CD4-positive, alpha-beta T cell treated with Interleukin-2 at 100 ng/mL for 4 hours (primary cell): ENCODE data around the gene REEP1.
"Not testable (repeated sequence)": the region's sequence is repeated elsewhere in the genome, so short reads cannot be mapped to it uniquely, and the experiment has no call there.

Source experiments
- DNase-seq: peaks from one replicate; pipeline ENCODE4 v3.0.0-alpha.2; 2020; ENCODE audit warnings: low spot score

REEP1 gene

DNA sequence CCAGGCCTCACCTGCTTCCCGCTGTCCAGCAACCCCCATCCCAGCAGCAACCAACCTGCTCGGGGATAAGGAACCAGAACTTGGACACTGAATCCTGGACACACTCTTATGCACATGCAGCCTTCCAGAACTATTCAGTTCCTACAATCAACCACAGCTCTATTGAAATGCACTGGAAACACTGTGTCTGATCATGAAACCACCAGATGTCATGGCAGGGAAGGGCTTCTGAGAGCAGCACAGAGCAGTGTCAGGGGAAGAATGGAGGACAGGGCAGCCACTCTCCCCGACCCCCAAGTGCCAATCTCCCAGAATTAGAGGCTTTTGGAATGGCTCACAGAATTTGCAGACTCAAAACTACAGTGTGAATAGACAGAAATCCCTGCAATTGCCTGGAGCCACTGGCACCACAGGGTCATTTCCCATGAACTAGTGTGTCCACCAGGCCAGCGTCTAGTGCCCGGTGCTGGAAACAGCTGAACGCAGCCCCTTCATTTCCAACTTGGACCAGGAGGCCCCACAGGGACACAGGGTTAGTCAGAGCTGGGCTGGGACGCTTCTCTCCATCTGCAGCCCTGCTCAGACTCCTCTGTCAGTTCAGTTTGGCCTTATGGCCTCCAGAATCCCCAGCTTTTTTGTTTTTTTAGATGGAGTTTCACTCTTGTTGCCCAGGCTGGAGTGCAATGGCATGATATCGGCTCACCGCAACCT is 112.6 kb downstream of the REEP1 start:
- no peak for DNase-seq

DNA sequence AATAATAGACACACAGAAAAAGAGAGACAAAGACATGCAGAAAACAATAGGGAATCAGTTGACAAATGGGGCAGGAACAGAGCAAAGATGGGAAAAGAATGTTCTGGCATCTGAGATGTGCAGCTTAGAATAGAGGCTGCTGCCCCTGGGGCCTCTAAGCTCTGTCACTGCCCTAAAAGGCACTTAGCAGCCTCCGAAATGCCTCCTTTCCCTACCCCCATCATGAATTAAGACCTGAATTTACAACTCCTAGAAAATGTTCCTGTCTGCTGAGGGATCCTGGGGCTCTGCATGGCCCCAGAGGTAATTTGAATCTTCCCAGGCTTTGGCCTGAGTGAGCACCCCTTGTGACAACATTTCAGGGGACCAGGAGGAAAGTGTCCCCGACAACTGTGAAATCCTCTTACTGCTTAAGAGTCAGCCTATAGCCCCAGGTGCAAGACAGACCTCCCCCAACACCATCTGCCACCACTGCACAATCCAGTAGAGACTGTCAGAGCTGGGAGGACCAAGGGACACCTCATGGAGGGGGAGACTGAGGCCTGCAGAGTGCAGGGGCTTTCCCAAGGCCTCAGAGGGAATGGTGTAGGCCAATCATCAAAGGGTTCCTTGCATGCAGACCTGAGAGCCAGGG is 113.4 kb downstream of the REEP1 start:
- DNase-seq, result no peak

DNA sequence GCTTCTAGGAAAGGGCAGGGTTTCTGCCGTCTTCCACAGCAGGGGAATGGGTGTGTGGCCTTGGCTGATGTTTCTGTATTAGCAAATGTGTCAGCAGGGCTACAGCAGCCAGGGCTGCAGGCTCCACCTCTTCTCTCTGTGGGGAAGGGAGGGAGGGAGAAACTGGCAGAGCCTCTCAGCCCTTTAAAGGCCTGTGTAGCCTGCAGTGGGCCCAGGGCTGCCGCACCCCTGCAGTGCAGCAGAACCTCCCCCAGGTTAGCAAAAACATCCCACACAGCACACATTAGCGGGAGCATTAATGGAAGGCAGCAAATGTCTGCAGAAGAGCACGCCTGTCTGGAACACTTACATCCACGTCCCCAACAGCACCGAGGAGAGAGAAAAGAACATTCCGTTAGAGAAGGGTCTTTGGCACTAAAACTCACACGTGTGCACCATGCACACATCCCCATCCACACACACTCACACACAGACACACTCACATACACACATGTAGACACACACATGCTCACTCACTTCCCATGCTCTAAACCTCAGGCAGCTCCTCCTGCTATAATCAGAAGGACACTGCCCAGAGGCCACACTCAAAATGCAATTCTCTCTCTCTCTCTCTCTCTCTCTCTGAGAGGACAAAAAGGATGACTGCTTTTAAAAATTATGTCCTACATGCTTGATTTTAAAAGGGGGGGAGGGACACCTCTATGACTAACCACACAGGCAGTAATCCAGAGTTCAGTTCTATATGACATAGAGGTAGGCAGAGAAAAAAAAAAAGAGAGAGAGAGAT is 114.1 kb downstream of the REEP1 start:
- DNase-seq, result no peak

DNA sequence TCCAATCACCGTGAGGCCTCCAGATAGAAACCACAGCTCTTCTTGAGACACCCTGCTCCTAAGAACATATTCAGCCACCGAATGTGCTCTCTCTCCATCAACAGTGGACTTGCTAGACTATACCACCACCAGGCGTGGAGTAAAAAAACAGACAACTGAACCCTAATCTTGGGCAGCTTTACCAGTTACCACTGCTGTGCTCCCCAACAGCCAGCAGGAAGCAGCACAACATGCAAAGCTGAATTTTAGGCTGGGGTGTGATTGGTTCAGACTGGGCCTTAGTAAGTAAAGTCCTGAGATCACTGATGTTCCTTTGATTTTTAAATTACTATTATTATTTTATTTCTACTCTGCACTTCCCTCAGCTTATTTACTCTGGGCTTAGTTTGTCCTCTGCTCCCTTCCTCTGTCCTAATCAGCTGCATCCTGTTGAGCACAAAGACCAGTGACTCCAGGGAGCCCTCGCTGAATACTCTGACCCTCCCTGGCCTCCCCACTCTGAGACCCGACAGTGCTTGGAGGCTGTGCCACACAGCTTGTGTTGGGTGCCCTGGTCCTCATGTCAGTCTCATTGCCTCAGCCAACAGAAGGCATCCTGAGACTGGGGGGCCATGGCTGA is 116.3 kb downstream of the REEP1 start:
- peak; percentile 56 for DNase-seq

DNA sequence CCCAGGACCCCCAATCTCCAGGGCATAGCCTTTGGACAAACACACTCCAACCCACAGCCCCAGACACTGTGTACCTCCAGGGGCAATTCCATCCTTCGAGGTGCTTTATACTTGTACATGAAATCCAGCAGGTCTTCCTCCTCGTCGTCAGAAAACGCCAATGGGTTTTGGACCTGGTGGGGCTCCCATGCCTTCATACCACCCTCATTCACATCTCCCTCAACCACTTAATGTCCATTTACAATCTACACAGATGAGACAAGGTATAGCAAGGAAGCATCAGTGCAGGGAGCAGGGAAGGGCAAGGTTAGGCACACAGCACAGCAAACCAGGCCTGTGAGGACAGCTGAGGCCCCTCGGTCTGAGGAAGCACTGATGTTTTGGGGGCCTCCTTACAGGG is 117.5 kb downstream of the REEP1 start:
- DNase-seq, result no peak

DNA sequence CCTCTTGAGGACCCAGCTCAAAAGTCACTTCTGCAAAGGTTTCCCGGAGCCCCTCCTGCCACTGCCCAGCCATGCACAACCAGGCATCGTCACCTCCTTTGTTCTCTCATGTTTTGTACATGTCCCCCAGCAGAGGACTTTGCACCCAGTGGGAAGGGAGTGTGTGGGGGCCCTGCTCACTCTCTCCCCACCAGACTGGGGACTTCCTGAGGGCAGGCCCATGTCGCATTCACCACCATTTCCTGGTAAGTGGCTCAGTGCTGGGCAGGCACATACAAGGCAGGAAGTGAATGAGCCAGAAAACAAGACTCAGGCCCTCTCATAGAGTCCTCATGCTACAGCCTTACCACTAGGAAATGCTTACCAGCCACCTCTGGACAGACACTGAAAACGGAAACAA is 119.3 kb downstream of the REEP1 start:
- no peak for DNase-seq

DNA sequence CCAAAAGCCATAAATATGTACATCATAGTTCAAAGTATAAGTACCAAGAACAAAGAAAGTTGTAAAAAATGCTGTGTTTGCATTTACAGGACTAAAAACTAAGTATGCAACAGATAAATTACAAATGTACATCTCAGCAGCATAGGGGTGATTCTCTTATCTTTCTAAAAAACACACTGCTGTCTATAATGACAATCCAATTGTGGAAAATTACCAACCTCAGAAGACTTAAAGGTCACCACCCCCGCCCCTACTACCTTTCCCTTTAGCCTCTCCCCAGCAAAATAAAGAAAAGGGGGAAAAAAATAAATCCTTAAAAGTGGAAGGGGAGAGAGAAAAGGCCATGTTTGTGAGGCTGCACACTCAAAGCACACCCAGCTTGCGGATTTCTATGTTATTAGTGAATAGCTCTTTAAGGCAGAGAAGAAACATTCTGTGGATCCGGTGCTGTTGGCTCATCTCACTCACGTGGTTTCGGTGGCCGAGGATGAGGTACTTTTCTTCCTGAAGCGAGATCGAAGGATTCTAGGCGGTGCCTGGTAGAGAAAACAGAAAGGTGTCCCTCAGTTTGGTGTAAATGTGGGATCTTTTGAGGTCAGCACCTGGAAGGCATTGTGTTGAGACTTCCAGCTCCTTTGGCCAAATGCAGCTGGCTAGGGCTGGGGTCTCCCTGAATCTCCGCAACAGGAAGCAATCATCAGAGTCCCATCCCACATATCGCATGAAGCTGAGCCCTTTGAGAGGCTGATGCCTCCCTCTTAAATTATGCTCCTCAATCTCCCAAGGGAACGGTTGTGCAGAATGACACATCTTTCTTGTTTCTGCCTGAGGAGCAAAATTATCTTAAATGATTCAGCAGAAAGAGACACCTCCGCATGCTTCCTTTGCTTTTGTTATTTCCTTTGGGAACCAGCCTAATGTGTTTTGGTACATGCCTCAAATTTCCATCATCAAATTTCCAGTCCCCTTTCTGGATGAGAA is 120.6 kb downstream of the REEP1 start:
- DNase-seq, result no peak

DNA sequence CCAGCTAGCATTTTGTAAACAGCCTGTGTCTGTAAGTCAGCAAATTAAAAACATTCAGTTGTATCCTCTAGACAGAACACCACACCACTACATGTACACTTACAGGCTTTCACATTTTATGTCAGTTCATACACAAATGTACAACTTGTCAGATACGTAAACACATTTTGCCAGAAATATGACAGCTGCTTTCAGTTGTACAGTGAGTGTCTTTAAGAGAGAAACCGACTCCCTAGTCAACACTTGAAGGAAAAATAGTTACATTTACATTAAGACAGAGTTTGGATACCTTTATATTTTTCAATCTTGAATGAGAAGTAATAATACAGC is 123.0 kb downstream of the REEP1 start:
- no peak for DNase-seq

DNA sequence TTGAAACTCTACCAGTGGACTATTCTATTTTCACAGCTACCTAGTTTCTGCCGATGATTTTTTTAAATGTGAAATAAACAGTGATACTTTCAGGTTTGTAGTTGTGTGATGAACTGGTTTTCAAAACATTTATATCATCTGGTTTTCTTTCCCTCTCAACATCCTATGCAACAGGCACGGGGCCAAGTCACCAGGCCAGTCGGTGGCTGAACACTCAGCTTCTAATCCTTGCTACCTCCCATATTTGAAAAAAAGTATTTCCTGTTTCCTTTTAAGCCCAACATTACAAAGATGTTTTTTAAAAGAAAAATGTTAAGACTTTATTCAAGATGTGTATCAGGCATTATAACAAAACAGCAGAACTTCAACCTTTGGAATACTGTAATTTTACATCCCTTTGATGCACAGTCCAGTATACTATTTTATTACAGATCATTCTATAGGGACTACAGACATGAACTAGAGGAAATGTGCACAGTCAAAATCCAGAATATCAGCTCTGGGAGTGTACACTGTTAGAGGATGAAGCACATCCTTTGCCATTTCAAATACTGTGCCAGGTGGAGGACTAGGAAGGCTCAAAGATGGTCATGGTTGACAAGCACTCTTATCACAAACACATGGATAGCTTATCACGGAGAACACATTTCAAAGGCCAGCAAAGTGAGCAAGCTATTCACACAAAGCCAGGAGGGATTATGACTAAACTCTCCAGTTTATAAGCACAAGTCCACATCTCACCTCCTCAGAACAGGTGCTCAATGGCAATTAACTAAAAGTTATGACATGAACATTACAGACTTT is 123.5 kb downstream of the REEP1 start:
- DNase-seq, result no peak

DNA sequence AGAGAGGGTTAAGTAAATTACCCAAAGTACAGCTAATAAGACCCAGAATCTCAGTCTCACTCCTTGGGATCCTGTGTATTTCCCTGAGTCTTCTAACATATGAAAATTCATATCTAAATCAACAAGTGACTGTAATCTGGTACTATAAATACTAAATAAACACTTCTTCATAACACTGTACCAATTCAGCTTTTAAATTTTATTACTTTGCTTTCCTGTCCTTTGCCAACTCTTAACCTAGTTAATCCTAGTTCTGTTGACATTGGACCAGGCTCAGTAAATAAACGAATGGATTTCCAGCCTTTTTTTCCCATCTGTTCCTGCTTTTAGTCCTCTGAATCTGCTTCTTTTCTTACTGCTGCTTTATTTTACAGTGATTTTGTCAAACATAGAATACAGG is 124.4 kb downstream of the REEP1 start:
- no peak for DNase-seq

DNA sequence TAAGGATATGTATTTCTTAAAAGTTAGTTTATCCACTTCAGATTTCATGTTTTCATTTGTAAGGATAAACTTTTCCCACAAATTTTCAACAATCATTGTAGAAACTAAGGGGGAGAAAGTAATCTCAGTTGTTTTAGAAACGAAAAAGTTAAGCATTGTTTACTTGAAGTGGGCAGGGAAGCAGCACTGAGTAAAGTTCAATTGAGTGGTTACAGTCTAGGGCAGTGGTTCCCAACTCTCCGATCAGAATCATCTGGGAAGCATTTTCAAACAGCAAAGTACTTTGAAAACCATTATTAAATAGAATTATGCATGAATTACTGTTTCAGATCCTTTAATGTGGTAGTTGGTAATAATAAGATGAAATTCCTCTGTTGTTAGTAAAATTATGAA is 125.6 kb downstream of the REEP1 start:
- no peak for DNase-seq

DNA sequence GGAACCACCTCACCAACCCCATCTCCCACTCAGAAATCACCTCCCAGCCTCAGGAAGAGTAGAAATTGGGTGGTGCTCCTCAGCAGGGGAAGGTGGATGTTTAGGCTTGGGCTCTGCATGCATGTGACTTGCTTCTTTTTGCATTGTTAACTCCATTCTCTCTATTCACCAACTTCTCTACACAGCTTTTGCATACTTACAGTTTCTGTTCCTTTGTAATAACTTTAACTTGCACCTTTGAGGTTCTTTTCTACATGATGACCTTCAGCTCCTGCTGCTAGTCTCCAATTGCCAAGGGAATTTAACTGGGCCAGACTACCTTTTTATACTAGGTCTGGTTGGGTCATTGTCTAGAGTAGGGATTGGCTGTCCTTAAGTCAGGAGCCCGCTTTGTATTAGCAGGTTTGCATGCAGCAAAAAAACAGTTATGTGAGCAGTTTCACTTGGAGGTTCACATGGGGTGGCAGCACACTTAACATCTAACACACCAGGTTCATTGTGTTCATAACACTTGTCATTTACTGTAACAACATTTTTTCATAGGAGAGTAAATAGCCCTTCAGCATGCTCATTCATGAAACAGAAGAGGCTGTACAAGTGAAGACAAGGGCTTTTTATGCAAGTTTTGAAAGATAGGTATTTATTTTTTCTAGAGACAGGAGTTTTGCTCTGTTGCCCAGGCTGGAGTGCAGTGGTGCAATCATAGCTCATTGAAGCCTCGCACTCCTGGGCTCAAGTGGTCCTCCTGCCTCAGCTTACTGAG is 126.2 kb downstream of the REEP1 start:
- no peak for DNase-seq

DNA sequence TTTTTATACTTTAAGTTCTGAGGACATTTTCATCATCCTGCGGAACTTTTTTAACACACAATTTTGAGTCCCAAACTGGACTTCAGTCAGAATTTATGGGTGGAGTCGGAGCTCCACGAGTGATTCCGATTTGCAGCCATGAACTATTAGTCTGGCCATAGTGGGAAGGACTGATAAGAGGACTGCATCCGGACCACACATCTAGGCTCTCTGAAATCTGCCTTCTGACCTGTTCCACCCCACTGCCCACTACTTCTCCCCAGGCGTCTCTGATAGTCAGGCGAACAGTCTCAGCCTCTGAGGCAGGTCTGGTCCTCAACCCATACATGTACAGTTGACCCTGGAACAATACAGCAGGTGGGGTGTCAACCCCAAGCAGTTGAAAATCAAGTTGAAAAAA is 133.0 kb downstream of the REEP1 start:
- no peak for DNase-seq

DNA sequence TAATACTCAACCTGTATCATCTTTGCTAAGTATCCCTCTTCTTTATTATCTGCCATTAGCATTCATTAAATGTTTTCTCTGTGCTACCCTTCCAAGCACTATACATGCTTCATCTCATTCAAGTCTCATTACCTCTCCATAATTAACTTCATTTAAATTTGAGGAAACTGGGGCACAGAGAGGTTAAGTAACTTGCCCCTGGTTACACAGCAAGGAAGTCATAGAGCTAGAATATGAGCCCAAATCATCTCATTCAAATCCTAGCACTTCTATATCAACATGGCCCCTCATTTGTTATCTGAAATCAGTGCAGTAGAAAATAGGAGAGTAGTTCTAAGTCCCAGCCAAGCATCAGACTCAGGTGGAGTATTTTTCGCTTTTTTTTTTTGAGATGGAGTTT is 133.8 kb downstream of the REEP1 start:
- DNase-seq, result no peak

DNA sequence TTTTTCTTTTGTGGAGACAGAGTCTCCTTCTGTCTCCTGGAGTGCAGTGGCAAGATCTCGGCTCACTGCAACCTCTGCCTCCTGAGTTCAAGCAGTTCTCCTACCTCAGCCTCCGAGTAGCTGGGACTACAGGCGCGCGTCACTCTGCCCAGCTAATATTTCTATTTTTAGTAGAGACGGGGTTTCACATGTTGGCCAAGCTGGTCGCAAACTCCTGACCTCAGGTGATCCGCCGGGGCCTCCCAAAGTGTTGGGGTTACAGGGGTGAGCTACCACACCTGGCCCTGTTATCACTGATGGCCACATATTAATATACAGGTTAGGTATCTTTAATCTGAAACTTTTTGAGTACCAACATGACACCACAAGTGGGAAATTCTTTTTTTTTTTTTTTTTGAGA is 134.7 kb downstream of the REEP1 start:
- DNase-seq, result no peak

DNA sequence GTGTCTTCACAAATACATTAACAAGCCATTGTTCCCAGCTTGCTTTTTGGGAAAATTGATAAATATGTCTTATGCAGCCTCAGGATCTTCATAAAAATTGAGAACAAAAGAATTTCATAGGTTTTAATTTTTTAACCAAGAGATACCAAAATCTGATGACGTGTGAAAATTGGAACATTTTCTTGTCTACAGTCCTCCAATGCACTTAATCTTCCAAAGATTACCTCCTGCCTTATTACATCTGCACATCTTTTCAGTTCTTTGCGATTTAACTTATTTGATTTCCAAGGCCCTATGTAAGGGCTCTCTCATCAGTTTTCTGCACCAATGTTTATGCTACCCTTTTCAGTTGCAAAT is 135.1 kb downstream of the REEP1 start:
- no peak for DNase-seq

DNA sequence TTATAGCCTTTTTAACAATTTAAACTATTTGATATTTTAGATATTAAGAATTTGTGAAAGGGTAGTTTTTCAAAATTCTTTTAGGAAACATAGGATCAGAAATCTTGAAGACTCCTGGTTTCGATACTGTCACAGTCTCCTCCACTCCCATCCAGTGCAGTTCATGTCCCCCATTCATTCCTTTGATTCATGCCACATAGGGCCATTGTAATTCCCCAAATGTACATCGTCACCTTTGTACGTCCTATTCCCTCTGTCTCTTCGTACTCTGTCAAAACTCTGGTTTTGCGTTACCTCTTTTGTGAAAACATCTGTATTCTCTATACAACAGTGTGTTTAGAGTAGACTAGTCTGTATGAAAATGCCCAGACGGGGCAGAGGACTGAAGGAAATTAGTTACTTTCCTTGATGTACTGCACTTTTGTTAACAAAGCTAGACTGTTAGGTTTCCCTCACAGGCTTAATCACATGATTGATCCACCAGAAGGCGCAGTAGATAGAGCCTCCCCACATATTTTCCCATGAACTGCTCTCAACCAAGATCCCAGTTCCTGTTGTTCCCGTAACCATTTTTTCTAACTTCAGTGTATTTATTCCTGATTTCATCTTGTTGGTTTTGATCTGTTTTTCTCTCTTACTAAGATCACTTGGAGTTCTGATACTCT is 135.6 kb downstream of the REEP1 start:
- DNase-seq, result no peak

DNA sequence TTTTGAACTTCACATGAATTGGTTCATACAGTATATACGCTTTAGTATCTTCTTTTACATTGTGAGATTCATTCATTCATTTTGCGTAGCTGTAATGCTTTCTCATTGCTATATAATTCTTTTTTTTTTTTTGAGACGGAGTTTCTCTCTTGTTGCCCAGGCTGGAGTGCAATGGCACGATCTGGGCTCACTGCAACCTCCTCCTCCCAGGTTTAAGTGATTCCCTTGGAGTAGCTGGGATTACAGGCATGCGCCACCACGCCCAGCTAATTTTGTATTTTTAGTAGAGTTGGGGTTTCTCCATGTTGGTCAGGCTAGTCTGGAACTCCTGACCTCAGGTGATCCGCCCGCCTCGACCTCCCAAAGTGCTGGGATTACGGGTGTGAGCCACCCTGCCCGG is 136.9 kb downstream of the REEP1 start:
- DNase-seq, result not testable (repeated sequence)

DNA sequence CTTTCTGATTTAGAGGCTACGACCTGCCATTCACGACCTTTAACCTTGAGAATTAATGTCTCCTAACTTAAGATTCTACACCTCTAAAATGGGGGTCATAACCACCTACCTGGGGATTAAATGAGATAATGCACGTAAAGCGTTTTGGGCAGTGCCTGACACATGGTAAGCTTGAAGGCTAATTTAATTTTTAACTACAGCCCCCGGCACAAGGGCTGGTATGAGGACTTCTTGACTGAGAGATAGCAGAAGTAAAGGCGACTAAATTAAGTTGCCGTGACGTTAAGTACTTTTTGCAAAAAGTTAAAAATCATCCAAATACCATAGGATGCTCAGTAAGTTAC is 137.6 kb downstream of the REEP1 start:
- DNase-seq, result no peak
